Purkinje cell (primary cell): Measurements from ENCODE around the gene ZNF764. TPM values are rescaled to one million over a fixed set of nuclear protein-coding genes. Genes with fewer than 3 reads are reported as not detected.

Source experiments
- polyA plus RNA-seq: library from polyadenylated mRNA; unstranded; fragments of >200 nt; fragmentation: Nextera tagmentation; gene quantifications from 2 replicates; pipeline ENCODE4 v1.2.1, GENCODE V29; 2014

ZNF764 gene
- polyA plus RNA-seq: 0.20 and 0.67 TPM in 2 replicates

DNA sequence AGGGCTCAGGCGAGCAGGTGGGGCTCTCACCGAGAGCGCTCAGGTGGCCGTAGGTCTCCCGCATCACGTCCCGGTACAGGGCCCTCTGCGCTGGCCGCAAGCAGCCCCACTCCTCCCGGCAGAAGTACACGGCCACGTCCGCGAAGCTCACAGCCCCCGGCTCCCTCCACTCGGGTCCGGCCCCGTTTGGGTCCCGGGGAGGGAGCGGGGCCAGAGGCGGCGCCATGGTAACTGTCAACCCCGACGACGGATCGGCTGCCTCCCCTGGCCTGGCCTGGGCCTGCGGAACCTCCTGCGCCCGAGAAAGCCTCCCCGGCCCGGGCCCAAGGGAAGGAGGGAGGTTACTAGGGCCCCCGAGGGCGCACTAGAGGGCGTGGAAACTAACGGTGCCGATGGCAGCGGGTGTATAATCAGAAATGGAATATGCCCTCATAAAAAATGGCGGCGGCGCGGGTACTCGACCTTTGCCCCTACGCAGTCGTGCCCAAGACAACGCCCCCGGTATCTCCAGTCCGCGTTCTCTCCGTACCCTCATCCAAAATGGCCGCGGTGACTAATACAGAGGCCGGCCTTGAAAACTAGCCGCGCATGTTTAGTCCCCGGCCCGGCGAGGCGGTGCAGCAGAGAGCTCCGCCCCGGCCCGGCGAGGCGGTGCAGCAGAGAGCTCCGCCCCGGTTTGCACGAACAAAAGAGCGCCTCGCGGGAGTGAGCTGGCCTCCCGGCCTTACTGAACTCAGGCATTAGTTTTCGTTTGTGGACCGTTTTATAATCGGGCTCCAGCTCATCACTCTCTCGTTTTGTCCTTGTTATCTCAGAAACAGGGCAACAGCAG lies at the start of gene ZNF764:
TSS of gene ZNF764 (minus strand) at position 418 of the 832 bp plus-strand sequence. CDS start at position 226, 192 bp downstream.

DNA sequence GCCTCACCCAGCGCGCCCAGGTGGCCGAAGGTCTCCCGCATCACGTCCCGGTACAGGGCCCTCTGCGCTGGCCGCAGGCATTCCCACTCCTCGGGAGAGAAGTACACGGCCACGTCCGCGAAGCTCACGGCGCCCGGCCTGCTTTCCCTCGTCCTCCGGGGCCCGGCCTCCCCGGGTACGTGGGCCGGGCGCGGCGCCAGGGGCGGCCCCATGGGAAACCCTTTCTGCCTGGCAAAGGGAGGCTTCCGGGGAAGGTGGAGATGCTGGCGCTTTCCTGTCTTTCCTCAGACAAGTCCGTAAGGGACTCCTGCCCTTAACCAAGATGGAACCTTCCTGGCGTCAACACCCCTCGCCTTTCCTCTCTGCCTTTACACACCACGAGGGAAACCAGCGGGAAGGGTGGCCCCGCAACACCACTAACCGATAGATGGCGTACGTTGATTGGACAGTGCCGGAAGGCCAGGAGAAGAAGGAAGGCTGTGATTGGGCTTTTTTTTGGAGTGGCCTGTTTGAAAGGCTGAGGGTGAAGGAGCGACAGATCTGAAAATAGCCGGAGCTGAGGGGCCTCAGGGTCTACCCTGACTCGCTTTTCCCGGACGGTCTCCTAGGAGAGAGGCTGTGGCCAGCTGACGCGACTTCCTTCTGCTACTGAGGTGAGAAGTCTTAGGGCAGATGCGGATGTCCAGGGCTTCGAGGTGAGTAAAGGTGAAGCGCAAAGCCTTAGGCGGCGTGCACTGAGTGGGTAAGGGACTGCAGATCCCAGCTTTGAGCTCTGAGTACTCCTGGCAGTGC lies 27.4 kb upstream of the ZNF764 start, which contains the start of gene ZNF785:
TSS of gene ZNF785 (minus strand) at position 298 of the 792 bp plus-strand sequence. CDS start at position 212, 86 bp downstream.

GRCh38 chr16:30571445-30572322 lies 13.5 kb upstream of the ZNF764 start, which contains the start of gene ZNF688:
ZNF688 (minus strand) TSS chr16:30571714; CDS start chr16:30571629, 85 bp downstream.

GRCh38 chr16:30534368-30535105 lies 23.6 kb downstream of the ZNF764 start, which contains the start of gene ZNF747:
ZNF747 (minus strand) TSS chr16:30534858; CDS start chr16:30534679, 179 bp downstream.

DNA sequence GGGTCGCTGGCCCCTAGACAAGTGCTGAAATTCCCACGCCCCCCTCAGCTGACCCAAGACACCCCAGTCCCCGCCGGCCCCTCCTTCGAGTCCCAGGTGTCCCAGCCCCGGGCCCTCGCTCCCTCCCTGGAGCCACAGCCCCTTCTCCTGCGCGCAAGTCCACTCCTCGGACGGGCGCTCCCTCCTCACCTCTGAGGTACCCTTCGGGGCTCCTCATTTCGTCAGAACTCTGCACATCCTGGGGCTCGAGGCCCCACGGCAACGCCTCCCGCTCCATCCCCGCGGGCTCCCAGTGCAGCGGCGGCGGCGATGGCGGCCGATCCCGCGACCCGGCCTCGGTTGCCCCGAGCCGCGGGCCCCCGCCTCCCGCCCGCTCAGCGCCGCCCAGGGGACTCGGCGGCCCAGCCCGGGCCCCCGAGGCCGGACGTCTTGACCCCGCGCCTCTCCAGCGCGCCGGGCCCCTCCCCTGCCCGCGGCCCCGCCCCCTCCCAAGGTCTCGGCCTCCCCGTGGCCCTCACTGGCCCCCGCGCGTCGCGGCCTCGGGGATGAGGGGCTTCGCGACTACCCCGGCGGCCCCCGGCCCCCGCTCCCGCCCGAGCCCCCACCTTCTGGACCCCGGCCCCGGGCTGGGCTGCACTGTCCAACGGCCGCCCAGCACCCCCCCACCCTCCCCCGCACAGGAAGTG lies 31.9 kb downstream of the ZNF764 start, which contains the start of gene ZNF768:
TSS of gene ZNF768 (minus strand) at position 430 of the 686 bp plus-strand sequence. CDS start at position 277, 153 bp downstream.

Other genes with a start within 250 kb of the ZNF764 start
- 8.0 and 11.0 TPM in 2 replicates for gene CD2BP2, start 203.1 kb downstream of the ZNF764 start, polyA plus RNA-seq
- gene TBC1D10B, start 187.9 kb downstream of the ZNF764 start, polyA plus RNA-seq: 4.2 and 5.3 TPM in 2 replicates
- not detected in 2 replicates for gene MYL11, start 183.6 kb downstream of the ZNF764 start, polyA plus RNA-seq
- not detected in 2 replicates for gene SEPTIN1, start 175.8 kb downstream of the ZNF764 start, polyA plus RNA-seq
- gene ZNF48, start 163.0 kb downstream of the ZNF764 start, polyA plus RNA-seq: 1.3 and 1.6 TPM in 2 replicates
- gene ZNF771, start 150.8 kb downstream of the ZNF764 start, polyA plus RNA-seq: 3.1 and 3.9 TPM in 2 replicates
- 14.3 and 19.1 TPM in 2 replicates for gene DCTPP1, start 128.3 kb downstream of the ZNF764 start, polyA plus RNA-seq
- 24.3 and 24.4 TPM in 2 replicates for gene SEPHS2, start 112.5 kb downstream of the ZNF764 start, polyA plus RNA-seq
- gene ITGAL, start 85.6 kb downstream of the ZNF764 start, polyA plus RNA-seq: not detected in 2 replicates
- gene ZNF768, start 31.8 kb downstream of the ZNF764 start, polyA plus RNA-seq: 0.38 TPM in 1 of 2 replicates, not detected in the other
- gene ZNF747, start 23.5 kb downstream of the ZNF764 start, polyA plus RNA-seq: 0.42 and 1.1 TPM in 2 replicates
- 1.0 and 1.2 TPM in 2 replicates for gene ZNF688, start 13.3 kb upstream of the ZNF764 start, polyA plus RNA-seq
- gene ZNF785, start 27.3 kb upstream of the ZNF764 start, polyA plus RNA-seq: 0.36 and 1.1 TPM in 2 replicates
- 0.94 and 1.2 TPM in 2 replicates for gene ZNF689, start 52.0 kb upstream of the ZNF764 start, polyA plus RNA-seq
- 1.2 and 12.7 TPM in 2 replicates for gene PRR14, start 92.6 kb upstream of the ZNF764 start, polyA plus RNA-seq
- 0.20 and 0.52 TPM in 2 replicates for gene FBRS, start 100.1 kb upstream of the ZNF764 start, polyA plus RNA-seq
- 0.15 and 1.7 TPM in 2 replicates for gene SRCAP, start 140.8 kb upstream of the ZNF764 start, polyA plus RNA-seq
- gene PHKG2, start 190.1 kb upstream of the ZNF764 start, polyA plus RNA-seq: 18.5 and 19.1 TPM in 2 replicates
- gene CFAP119, start 203.7 kb upstream of the ZNF764 start, polyA plus RNA-seq: 0.87 and 6.6 TPM in 2 replicates
- gene RNF40, start 203.9 kb upstream of the ZNF764 start, polyA plus RNA-seq: 21.7 and 28.7 TPM in 2 replicates
- gene ZNF629, start 228.8 kb upstream of the ZNF764 start, polyA plus RNA-seq: 0.67 and 1.4 TPM in 2 replicates